ENCODE results near the gene CRTC1.

CRTC1 gene

GRCh38 chr19:18754501-18754900 is 71.0 kb downstream of the CRTC1 start:
- no peak for DNase-seq

- no peak for DNase-seq
These were observed 73.4 kb downstream of the CRTC1 start for GRCh38 chr19:18756896-18757295.

- no peak for DNase-seq
These were observed 76.0 kb downstream of the CRTC1 start for GRCh38 chr19:18759304-18759994.

DNA sequence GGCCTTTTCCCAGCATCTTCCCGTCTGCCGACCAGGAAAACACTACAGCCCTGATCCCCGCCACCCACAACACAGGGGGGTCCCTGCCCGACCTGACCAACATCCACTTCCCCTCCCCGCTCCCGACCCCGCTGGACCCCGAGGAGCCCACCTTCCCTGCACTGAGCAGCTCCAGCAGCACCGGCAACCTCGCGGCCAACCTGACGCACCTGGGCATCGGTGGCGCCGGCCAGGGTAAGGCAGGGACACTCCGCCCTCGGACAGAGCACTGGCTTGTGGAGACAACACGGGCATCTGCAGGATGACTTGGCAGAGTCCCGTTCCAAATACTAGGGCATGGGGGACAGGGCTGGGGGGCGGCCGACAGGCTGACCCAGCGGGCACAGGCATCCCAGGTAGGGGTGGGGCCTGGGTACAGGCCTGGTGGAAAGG is 76.5 kb downstream of the CRTC1 start:
- no peak for DNase-seq

- DNase-seq = no peak
These were observed 77.2 kb downstream of the CRTC1 start for GRCh38 chr19:18760440-18761383.

GRCh38 chr19:18761531-18762110 is 78.1 kb downstream of the CRTC1 start:
- DNase-seq = no peak

GRCh38 chr19:18762125-18763023 is 78.9 kb downstream of the CRTC1 start:
- DNase-seq = no peak

DNA sequence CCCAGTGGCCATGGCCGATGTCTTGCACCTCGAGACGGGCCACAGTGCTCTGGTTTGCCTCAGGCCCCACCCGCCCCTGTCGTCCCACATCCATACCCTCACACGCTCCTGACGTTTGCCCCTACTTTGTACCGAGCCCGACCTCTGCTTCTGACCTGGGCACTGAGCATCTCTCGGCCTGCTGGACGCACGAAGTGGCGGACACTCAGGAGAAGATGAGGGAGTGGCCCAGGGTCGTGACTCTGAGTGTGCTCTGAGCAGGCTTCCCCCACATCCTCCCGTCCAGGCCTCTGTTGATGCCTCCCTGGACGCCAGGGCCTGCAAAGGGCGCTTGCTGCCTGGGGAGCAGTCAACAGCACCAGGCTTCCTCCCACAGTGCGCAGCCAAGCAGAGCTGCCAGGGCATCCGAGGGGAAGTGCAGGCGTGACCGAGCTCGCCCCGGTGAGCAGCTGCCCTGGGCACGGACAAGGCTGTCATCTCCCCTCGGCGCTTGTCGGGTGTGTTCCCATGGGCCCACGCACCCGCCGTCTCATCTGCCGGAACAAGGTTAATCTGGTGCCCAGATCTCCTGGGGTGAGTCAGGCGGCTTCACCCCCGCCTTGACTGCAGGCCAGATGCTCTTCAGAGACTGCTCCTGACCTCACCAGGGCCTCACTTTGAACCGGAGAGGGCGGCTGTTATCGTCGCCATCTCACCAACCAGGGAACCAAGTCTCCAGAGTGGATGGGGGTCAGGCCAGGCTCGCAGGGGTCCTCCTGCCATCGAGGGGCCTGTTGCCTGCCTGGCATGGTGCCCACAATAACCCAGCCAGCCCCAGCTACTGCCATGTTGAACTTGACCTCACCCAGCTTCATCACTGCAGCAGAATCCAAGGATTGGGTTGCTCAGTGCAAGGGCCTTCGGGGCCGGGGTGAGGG is 80.5 kb downstream of the CRTC1 start:
- DNase-seq = no peak

GRCh38 chr19:18764591-18765051 is 81.1 kb downstream of the CRTC1 start:
- no peak for DNase-seq

- DNase-seq = no peak
These were observed 81.7 kb downstream of the CRTC1 start for GRCh38 chr19:18765224-18765623.

DNA sequence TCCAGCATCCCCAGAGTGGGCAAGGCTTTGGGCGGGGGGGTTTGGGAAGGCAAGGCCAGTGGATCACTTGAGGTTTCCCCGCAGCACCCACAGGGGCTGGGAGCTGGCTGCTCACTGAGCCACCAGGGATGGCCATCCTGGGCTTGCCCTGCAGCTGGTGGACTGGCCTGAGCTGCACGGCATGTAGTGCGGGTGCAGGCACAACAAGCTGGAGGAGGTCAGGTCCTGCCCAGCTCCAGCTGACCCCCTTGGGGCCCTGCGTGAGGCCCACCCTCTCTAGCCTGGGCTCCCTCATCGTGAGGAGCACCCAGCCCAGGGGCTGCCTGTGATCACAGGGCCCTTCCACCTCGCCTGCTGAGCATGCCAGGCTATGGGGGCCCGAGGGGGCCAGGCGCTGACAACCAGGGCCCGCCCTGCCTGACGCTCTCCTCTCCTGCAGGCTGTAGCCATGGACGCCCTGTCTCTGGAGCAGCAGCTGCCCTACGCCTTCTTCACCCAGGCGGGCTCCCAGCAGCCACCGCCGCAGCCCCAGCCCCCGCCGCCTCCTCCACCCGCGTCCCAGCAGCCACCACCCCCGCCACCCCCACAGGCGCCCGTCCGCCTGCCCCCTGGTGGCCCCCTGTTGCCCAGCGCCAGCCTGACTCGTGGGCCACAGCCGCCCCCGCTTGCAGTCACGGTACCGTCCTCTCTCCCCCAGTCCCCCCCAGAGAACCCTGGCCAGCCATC is 84.7 kb downstream of the CRTC1 start:
- DNase-seq = no peak

- no peak for DNase-seq
These were observed 85.8 kb downstream of the CRTC1 start for GRCh38 chr19:18768997-18769891.

- DNase-seq = no peak
These were observed 86.6 kb downstream of the CRTC1 start for GRCh38 chr19:18769989-18770528.

DNA sequence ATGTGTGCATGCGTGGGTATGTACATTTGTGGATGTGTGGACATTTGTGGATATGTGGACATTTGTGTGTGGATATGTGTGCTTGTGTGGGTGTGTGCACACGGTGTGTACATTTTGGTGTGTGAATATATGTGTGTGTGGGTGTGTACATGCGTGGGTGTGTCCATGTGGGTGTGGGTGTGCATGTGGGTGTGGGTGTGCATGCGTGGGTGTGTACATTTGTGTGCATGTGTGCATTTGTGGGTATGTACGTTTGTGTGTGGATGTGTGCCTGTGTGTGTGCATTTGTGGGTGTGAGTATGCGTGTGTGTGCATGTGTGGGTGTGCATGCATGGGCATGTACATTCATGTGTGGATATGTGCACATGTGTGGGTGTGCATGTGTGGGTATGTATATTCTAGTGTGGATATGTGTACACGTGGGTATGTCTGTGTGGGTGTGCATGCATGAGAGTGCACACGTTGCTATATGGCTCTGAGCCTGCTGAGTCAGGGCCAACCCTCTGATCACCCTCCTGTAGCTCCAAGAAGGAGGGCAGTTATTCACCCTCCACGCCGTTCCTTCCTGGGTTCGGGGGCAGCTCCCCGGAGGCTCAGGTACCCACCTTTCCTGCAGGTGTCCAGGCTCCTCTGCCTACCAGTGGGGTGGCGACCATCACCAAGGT is 87.3 kb downstream of the CRTC1 start:
- DNase-seq = no peak

GRCh38 chr19:18771328-18772242 is 88.1 kb downstream of the CRTC1 start:
- DNase-seq = no peak

DNA sequence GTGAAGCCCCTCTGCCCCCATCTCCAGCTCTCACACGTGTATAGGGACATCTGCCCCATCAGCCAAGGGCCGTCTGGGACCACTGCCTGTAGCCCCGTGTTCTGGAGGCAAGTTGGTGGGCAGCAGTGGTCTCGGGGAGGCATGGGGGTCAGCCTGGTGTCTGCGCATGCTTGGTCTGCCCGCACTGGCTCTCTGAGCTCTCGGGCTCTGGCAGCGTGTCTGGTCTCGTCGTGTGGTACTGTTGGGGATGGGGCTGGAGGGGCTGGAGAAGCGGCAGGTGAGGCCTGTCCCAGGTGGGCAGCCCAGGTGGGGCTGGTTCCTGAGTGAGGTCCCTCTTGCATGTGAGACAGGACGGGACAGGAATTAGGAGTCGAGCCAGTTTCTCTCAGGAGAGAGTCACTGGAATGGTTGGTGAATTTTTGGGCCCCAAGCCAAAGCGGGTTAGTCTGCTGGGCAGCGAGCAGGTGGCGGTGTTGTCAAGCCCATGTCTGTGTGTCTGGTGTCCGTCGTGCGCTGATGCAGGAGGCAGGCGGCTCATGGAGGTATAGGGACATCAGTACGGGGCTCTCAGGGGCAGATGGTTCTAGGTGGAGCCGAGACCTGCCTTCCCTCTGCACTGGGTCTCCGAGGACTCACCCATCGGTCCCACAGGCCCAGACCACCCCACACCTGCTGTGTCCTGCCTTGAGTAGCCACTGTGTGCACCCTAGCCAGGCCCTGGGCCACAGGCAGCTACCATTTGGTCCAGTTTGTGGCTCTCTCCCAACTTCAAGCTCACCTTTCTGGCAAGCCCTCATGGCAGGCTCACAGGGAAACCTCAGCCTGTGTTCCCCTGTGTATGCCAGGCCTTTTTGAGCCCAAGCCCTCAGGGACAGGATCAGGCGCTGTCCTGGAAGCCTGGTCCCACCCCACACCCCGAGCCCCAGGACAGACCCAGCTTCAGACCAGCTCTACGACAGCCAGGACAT is 89.4 kb downstream of the CRTC1 start:
- no peak for DNase-seq
